ENCODE results near the gene TTYH1. TPM values are rescaled to one million over a fixed set of nuclear protein-coding genes. Genes with fewer than 3 reads are reported as not detected.

The TTYH1 gene
- polyA plus RNA-seq, 2 of the 4 experiments (the other 2 are of a cell fraction): 0.15 to 0.31 TPM

DNA sequence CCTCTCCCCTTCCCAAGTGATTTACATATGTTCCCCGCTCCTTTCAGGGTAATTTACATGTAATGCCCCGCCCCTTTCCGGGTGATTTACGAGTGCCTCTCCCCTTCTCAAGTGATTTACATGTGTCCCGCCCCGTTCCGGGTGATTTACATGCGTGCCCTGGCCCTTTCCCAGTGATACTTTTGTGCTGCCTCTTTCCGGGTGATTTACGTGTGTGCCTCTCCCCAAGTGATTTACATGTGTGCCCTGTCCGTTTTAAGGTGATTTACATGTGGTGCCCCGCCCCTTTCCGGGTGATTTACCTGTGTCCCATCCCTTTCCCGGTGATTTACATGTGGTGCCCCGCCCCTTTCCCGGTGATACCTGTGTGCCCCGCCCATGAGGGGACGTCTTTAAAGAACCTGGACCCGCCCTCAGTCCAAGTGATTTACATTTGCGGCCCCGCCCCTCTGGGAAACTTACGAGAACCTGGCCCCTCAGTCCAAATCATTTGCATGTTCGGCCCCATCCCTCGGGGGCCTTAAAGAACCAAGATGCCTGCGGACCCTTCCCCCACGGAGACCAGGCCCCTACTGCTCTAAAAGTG lies 48.9 kb downstream of the TTYH1 start:
- FAIRE-seq (no peak), DNase-seq (ENCODE audit: low read depth in 1 of 2, low spot score in 1 of 2) (peak; percentile 81 to 99), ATAC-seq (peak; percentile 27 to 65)
- Histone ChIP-seq H3K9me3 (no peaks in the 10 kb centered on the region), H3K4me3 (peak overlapping the region; percentile 67), H3K4me2 (peak overlapping the region; percentile 98), H3K4me1 (peaks cover 32% of the 10 kb centered on the region), H3K27ac (peak overlapping the region; percentile 93 to 95)
- WGBS (ENCODE audit: missing lambda C conversion rate): under 1% methylated on average over 24 of the region's 26 CpGs
- TF ChIP-seq MAZ (IDR thresholded peaks at IDR 0.05; ENCODE audit: borderline replicate concordance, low read depth, low read length): 0 out of 2 replicates have a peak, but pooled peaks have one; percentile 15
- TF ChIP-seq HOXA7 (CRISPR knock-in tag; IDR thresholded peaks at IDR 0.05): no peak
- no peak for TF ChIP-seq JUNB (IDR thresholded peaks at IDR 0.05)
- TF ChIP-seq BHLHE40 (IDR thresholded peaks at IDR 0.05; ENCODE audit: low read depth, low read length): peak; percentile 1; the same call in 1 of the 2 replicates
- TF ChIP-seq EP300 (IDR thresholded peaks at IDR 0.05): no peak
- no peak for TF ChIP-seq PHF8 (IDR thresholded peaks at IDR 0.05; ENCODE audit: borderline replicate concordance, low read depth)
- no peak for TF ChIP-seq MYC (IDR thresholded peaks at IDR 0.05; ENCODE audit: borderline replicate concordance, low read length)
- 0 out of 5 replicates have a peak, but pooled peaks of 1 of the 2 experiments have one; percentile 64 for TF ChIP-seq JUN (IDR thresholded peaks at IDR 0.05)
- TF ChIP-seq TP53 (CRISPR knock-in tag; IDR thresholded peaks at IDR 0.05): no peak
- TF ChIP-seq, protein P1, sequence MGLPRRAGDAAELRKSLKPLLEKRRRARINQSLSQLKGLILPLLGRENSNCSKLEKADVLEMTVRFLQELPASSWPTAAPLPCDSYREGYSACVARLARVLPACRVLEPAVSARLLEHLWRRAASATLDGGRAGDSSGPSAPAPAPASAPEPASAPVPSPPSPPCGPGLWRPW (IDR thresholded peaks at IDR 0.05): no peak
- POLR2A ChIA-PET: interaction anchor here (0.6 to 7.1 kb wide), 8 partner anchors 9 to 1190 kb away, joined by 3 to 130 read pairs (median 6); partner anchors contain the start of genes CDC42EP5, LENG8, MBOAT7 and U2AF2
- CTCF ChIA-PET: interaction anchor here (0.6 to 2.7 kb wide), 6 partner anchors 10 to 64 kb away, joined by 3 to 19 read pairs (median 4); partner anchors contain the start of gene LENG8

DNA sequence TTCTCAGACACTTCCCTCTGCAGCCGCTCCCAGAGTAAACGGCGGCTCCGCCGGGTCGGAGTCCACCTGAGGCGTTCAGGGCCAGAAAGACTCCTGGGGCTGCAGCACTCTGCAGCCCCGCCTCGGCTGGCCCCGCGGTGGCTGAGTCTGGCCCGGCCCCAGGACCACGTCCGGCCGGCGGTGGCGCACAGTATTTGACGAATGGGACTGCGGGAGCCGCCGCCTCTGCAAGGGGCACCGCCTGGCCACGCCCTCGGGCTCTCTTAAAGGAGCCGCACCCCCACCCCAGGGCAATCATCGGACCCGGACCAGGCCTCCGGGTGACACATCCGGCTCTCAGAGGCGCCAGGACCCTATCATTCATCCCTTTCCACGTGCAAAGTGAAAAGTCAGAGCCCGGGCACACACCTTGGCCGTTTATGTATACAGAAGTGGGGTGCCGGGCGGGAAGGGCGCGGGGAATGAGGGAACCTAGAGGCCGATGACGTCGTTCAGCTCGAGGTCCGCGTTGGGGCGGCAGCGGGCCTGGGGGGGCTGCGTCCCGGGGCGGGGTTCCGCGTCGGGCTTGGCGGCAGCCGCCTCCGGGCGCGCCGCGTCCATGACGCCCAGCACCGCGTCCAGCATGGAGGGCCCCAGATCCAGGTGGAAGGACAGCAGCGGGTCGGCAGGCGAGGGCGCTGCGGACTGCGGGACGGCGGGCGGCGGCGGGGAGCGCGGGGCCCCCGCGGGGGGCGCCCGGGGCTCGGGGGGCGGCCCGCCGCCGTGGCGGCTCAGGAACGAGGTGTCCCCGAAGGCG lies 49.6 kb downstream of the TTYH1 start:
- POLR2A ChIA-PET: interaction anchor here (1.6 kb wide), 1 partner anchor 16 kb away, joined by 6 read pairs; the partner anchor contains the start of gene LENG8
- H3K27ac ChIP-seq: peak overlapping the region; percentile 93 to 95
- peak overlapping the region; percentile 98 for H3K4me2 ChIP-seq
- no peaks in the 10 kb centered on the region for H3K9me3 ChIP-seq
- ATAC-seq (peak; percentile 54 to 81), DNase-seq (ENCODE audit: low read depth in 1 of 2, low spot score in 1 of 2) (peak; percentile 87 to 95), FAIRE-seq (no peak)
- peak overlapping the region; percentile 67 for H3K4me3 ChIP-seq
- CTCF ChIA-PET: interaction anchor here (1.5 kb wide), 1 partner anchor 13 kb away, joined by 4 read pairs; no protein-coding TSS in a partner anchor
- H3K4me1 ChIP-seq: peaks cover 32% of the 10 kb centered on the region
- WGBS (ENCODE audit: missing lambda C conversion rate): 2% methylated on average over 29 of the region's 87 CpGs
- no peak for TF ChIP-seq NFE2L2 (conservative IDR thresholded peaks at IDR 0.05; ENCODE audit: low read length)
- TF ChIP-seq ZFP36 (IDR thresholded peaks at IDR 0.05; ENCODE audit: borderline replicate concordance, partially characterized antibody): no peak
- TF ChIP-seq, protein P2, sequence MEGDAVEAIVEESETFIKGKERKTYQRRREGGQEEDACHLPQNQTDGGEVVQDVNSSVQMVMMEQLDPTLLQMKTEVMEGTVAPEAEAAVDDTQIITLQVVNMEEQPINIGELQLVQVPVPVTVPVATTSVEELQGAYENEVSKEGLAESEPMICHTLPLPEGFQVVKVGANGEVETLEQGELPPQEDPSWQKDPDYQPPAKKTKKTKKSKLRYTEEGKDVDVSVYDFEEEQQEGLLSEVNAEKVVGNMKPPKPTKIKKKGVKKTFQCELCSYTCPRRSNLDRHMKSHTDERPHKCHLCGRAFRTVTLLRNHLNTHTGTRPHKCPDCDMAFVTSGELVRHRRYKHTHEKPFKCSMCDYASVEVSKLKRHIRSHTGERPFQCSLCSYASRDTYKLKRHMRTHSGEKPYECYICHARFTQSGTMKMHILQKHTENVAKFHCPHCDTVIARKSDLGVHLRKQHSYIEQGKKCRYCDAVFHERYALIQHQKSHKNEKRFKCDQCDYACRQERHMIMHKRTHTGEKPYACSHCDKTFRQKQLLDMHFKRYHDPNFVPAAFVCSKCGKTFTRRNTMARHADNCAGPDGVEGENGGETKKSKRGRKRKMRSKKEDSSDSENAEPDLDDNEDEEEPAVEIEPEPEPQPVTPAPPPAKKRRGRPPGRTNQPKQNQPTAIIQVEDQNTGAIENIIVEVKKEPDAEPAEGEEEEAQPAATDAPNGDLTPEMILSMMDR (IDR thresholded peaks at IDR 0.05): no peak
- TF ChIP-seq ZNF302 (CRISPR knock-in tag; IDR thresholded peaks at IDR 0.05): no peak
- TF ChIP-seq, protein P3, sequence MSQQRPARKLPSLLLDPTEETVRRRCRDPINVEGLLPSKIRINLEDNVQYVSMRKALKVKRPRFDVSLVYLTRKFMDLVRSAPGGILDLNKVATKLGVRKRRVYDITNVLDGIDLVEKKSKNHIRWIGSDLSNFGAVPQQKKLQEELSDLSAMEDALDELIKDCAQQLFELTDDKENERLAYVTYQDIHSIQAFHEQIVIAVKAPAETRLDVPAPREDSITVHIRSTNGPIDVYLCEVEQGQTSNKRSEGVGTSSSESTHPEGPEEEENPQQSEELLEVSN (IDR thresholded peaks at IDR 0.05; ENCODE audit: borderline replicate concordance, low read depth): peak; percentile 87
- TF ChIP-seq, protein P4, sequence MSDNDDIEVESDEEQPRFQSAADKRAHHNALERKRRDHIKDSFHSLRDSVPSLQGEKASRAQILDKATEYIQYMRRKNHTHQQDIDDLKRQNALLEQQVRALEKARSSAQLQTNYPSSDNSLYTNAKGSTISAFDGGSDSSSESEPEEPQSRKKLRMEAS (IDR thresholded peaks at IDR 0.05): peak; percentile 91
- TF ChIP-seq BHLHE40 (IDR thresholded peaks at IDR 0.05; ENCODE audit: low read depth, low read length): no peak
- no peak for TF ChIP-seq HEYL (CRISPR knock-in tag; IDR thresholded peaks at IDR 0.05)
- TF ChIP-seq CBX2 (IDR thresholded peaks at IDR 0.05; ENCODE audit: borderline replicate concordance, low read depth): no peak
- peak; percentile 78; the same call in 1 of the 2 replicates for TF ChIP-seq TFCP2L1 (CRISPR knock-in tag; IDR thresholded peaks at IDR 0.05)
- peak; percentile 63 for TF ChIP-seq POLR2A (IDR thresholded peaks at IDR 0.05; ENCODE audit: low read length)
- TF ChIP-seq CHD4 (IDR thresholded peaks at IDR 0.05; ENCODE audit: borderline replicate concordance): no peak
- no peak for TF ChIP-seq CHD2 (IDR thresholded peaks at IDR 0.05; ENCODE audit: low read length, partially characterized antibody)
- TF ChIP-seq RCOR1 (IDR thresholded peaks at IDR 0.05; ENCODE audit: low read depth, low read length): no peak
- no peak; the same call in 1 of the 2 replicates for TF ChIP-seq TP53 (CRISPR knock-in tag; IDR thresholded peaks at IDR 0.05)
- no peak for TF ChIP-seq POLR2AphosphoS2 (conservative IDR thresholded peaks at IDR 0.05; ENCODE audit: low read length)
- TF ChIP-seq, protein P5, sequence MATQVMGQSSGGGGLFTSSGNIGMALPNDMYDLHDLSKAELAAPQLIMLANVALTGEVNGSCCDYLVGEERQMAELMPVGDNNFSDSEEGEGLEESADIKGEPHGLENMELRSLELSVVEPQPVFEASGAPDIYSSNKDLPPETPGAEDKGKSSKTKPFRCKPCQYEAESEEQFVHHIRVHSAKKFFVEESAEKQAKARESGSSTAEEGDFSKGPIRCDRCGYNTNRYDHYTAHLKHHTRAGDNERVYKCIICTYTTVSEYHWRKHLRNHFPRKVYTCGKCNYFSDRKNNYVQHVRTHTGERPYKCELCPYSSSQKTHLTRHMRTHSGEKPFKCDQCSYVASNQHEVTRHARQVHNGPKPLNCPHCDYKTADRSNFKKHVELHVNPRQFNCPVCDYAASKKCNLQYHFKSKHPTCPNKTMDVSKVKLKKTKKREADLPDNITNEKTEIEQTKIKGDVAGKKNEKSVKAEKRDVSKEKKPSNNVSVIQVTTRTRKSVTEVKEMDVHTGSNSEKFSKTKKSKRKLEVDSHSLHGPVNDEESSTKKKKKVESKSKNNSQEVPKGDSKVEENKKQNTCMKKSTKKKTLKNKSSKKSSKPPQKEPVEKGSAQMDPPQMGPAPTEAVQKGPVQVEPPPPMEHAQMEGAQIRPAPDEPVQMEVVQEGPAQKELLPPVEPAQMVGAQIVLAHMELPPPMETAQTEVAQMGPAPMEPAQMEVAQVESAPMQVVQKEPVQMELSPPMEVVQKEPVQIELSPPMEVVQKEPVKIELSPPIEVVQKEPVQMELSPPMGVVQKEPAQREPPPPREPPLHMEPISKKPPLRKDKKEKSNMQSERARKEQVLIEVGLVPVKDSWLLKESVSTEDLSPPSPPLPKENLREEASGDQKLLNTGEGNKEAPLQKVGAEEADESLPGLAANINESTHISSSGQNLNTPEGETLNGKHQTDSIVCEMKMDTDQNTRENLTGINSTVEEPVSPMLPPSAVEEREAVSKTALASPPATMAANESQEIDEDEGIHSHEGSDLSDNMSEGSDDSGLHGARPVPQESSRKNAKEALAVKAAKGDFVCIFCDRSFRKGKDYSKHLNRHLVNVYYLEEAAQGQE (IDR thresholded peaks at IDR 0.05): peak; percentile 15; the same call in 1 of the 2 replicates
- no peak; the same call in 1 of the 2 replicates for TF ChIP-seq GATA3 (IDR thresholded peaks at IDR 0.05; ENCODE audit: borderline replicate concordance)
- no peak for TF ChIP-seq EHF (CRISPR knock-in tag; IDR thresholded peaks at IDR 0.05)
- peak; percentile 34 to 66; a peak in 4 of 5 replicates for TF ChIP-seq JUN (IDR thresholded peaks at IDR 0.05)
- TF ChIP-seq SMC3 (IDR thresholded peaks at IDR 0.05): no peak
